Right renal pelvis (tissue), 4 donors: ENCODE measurements around the gene ZNF658. TPM values are rescaled to one million over a fixed set of nuclear protein-coding genes. Genes with fewer than 3 reads are reported as not detected.
"Not testable (repeated sequence)": the region's sequence is repeated elsewhere in the genome, so short reads cannot be mapped to it uniquely, and the experiment has no call there.

ENCODE experiments used
- DNase-seq, 4 donors: peaks; one replicate each; pipeline ENCODE4 v3.0.0-alpha.2; 2013; ENCODE audit warnings: low read depth in 4 of 4, low spot score in 3 of 4, missing footprints in 1 of 4
- polyA plus RNA-seq, 4 donors: library from polyadenylated mRNA; unstranded; fragments of 120-200 nt; gene quantifications; one replicate each; pipeline ENCODE4 v1.2.1, GENCODE V29; 2013; ENCODE audit not compliant: insufficient read length in 4 of 4

ZNF658 gene
- 10 to 100 TPM in 2 of 4 donors, 1 to 10 TPM in 2; 7.8 to 14.8 (median 9.4) TPM for polyA plus RNA-seq

DNA sequence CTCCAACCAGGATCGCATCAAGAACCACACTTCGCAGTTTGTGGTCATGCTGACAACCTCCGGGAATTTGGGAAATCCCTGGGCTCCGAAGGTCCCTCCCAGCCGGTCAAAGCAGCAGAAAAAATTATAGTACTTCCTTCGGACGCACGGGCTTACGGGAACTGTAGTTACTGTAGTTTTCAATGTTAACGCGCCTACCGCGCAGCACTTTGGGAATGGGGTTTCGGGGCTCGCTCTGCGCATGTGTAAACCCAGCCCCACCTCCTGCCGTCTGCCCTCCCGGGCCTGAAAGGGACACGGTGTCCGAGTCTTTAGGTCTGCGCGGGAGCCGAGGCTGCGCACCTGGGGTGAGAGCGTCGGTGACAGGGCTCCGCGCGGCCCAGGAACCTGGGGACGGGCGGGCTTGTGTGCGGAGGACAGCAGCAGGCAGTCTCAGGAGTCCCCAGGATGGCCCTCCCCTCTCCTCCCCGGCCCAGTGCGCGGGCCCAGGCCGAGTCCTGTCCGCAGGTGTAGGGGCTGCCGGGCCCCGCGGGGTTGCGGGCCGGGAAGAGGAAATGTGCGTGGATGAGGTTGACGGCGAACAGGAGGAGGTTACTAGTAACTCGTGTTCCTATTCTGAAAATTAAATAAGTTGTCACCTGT is at the start of gene ZNF658:
TSS of gene ZNF658 (plus strand) at position 236 of the 642 bp plus-strand sequence. CDS start 2,837 bp downstream, outside the sequence.
- DNase-seq: peak; percentile 49 to 72 (median 66)

DNA sequence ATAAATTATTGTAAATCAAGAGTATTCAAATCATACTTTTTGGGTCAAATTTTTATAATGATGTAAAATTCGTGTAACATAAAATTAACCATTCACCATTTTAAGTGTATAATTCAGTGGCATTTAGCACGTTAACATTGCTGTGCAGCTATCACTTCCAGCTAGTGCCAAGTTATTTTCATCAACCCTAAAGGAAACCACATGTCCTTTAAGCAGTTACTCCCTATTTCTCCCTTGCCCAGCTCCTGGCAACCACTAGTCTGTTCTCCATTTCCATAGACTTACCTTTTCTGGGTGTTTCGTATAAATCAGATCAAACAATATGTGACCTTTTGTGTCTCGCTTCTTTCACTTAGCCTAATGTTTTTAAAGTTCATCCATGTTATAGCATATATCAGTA is 38.8 kb upstream of the ZNF658 start:
- DNase-seq: not testable (repeated sequence)

DNA sequence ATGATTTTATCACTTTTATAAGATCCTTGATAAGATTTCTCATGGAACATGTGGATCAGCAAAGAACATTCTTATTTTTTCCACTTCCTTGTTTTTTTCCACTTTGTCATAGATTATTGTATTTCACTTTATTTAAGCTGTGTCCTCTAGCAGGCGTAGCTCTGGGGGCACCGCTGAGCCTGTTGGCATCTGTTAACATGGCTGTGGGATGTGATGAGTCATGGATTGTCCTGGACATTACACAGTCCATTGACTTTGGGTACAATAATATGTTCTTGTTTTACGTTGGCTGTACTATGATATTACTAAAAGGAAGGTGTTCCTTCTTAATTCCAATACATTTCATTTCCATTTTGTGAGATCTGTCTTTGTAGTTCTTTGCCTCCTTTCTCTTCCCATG is 31.9 kb upstream of the ZNF658 start:
- DNase-seq: not testable (repeated sequence)

DNA sequence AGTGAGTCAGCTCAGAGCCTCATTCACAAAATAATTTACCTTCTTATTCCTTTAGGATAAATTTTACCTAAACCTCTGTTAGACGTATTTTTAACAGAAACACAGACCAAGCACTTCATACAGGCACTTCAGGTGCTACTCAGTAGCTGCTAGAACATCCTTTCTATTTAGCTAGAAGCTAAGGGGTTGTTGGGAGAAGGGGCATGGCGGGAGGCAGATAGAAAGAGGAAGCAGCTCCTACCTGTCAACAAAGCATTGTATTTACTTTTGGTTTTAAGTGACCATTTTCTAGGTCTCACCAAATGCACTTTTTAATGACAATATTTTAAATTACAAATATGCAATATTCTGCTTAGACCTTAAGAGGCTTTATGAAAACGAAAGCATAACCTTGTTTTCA is 19.9 kb upstream of the ZNF658 start:
- not testable (repeated sequence) for DNase-seq

DNA sequence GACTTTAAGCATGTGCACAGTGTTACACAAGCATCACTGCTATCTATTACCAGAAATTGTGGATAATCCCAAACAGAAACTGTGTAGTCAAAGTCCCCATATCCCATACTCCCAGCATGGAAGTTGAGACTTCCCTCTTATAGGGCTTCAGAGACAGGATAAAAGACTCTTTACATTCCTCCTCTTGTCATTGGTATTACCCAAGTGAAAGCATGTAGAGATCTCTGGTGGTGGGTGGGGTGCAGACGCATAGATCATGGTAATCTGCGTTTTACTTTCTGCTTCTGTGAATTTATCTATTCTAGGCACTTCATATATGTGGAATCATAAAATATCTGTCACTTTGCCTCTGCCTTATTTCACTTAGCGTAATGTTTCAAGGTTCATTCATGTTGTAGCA is 18.7 kb upstream of the ZNF658 start:
- not testable (repeated sequence) for DNase-seq

DNA sequence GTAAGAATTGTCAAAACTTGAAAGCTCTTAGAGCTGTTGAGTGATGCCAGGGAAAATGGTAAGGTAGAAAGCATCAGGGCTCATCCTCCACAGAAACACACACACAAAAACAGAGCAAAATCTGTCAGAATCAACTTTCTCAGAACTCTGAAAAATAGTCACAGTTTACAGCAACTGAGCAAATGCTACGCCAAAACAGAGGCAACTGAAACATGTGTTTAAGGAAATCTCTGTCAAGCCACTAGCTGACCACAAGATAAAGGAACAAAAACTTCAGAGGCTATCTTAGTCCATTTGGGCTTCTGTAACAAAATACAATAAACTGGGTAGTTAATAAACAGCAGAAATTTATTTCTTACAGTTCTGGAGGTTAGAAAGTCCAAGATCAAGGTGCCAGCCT is 10.2 kb upstream of the ZNF658 start:
- DNase-seq: not testable (repeated sequence)

DNA sequence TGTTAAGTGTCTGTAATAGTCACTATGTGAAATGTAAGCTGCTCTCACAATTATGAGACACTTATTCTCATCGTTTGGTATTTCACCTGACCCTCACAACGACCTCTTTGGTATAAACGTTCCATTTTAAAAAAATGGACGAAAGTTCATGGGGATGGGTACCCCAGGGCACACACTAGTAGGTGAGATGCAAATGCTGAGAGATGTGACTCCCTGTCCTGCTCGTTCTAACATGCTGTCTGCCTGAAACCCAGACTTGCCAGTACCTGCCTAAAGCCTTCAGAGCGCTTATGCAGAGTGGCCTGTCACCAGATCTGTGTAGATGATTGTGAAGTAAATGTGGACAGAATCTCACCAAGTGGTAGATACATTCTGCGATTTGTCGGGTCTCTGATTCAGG is 616 bp downstream of the ZNF658 start:
- not testable (repeated sequence) for DNase-seq

DNA sequence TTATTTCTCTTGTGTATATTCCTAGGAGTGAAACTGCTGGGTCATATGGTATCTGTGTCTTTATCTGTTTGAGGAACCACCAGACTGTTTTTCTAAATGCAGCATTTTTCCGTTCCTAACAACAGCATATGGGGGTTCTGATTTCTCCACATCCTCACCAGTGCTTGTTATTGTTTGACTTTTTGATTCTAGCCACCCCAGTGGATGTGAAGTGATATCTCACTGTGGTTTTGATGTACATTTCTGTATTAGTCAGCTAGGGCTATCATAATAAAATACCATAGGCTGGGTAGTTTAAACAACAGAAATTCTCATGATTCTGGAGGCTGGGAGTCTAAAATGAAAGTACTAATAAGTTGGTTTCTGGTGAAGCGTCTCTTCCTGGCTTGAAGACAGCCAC is 9.0 kb downstream of the ZNF658 start:
- not testable (repeated sequence) for DNase-seq

DNA sequence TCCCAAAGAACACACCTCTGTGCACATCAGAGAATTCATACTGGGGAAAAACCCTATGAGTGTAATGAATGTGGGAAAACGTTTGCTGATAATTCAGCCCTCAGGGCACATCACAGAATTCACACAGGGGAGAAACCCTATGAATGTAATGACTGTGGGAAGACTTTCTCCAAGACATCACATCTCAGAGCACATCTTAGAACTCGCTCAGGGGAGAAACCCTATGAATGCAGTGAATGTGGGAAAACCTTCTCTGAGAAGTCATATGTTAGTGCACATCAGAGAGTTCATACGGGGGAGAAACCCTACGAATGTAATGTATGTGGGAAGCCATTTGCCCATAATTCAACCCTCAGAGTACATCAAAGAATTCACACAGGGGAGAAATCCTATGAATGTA is 19.5 kb downstream of the ZNF658 start:
- not testable (repeated sequence) for DNase-seq

DNA sequence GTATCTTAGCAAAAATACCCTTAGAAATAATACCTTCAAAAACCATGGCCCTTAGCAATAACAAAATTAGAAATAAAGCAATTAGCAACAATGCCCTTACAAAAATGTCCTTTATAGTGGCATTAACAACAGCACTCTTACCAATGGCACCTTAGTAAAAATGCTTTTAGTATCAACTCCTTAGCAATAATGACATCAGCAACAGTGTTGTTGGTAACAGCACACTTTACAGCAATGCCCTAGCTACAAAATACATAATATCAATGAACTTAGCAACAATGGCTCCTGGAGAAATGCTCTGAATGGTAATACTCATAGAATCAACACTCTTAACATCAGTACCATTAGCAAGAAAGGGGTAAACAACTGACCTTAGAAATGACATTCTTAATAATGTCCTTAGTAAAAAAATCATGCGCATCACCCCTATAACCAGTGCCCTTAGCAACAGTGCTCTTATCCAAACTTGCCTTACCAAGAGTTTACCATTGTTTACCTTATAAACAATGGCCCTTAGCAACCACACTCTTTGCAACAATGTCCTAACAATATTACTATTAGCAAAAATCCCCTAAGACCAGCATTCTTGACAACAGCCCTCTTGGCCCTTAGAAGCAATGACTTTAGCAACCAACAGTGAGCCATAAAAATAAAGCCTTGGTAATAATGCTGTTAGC is 35.8 kb downstream of the ZNF658 start:
- DNase-seq: not testable (repeated sequence)

DNA sequence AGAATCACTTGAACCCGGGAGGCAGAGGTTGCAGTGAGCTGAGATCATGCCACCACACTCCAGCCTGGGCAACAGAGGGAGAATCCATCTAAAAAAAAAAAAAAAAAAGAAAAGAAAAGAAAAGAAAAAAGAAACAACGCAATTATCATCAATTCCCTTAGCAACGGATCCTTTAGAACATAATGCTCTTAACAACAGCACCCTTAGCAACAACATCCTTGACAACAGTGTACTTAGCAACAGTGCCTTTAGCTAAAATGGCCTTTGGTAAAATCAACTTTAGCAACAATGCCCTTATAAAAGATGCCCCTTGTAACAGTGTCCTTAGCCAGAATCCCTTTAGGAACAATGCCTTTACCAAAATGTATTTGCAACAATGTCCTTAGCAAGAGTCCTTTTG is 37.1 kb downstream of the ZNF658 start:
- DNase-seq: not testable (repeated sequence)

DNA sequence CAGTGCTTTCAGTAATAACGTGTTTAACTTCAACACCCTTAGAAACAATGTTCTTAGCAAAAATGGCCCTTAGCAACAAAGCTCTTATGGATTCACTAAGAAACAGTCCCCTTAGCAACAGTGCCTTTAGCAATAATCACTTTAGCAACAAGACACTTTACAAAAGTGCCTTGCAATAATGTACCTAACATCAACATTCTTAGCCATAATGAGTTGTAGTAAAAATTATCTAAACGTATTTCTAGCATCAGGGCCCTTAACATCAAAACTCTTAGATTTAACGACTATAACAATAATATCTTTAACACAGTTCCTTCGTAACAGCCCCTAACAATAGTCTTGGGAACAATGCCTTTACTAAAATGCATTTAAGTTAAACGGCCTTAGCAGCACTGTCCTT is 37.8 kb downstream of the ZNF658 start:
- not testable (repeated sequence) for DNase-seq

DNA sequence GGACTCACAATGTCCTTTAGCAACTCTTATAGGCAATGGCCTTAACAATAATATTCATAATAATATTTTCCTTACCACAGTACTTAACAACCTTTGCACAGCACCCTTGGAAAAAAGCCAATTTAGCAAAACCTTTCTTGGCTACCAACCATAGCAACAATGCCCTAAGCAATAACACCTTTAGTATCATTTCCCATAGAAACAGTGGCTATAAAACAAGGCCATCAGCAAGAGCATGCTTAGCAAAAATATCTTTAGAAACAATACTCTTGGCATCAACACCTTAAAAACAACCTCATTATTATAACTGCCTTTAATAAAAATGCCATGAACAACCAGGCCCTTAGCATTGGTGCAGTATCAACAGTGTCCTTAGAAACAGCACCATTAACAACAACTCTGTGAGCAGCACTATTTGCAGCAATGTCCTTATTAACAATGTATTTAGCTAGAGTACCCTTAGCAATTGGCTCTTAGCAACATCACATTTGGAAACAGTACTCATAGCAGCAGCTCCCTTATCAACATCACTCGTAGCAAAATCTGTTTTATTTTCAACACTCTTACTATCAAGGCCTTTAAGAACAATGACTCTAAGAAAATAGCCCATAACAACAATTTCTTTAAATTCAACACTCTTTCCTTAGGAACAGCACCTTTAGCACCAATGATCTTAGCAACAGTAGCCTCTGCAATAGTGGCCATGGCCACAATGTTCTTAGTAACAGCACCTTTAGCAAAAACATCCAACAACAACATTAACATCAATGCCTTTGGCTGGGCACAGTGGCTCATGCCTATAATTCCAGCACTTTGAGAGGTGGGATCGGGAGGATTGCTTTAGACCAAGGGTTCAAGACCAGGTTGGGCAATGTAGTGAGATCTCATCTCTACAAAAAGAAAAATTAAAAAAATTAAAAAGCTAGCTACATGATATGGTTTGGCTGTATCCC is 39.6 kb downstream of the ZNF658 start:
- not testable (repeated sequence) for DNase-seq

DNA sequence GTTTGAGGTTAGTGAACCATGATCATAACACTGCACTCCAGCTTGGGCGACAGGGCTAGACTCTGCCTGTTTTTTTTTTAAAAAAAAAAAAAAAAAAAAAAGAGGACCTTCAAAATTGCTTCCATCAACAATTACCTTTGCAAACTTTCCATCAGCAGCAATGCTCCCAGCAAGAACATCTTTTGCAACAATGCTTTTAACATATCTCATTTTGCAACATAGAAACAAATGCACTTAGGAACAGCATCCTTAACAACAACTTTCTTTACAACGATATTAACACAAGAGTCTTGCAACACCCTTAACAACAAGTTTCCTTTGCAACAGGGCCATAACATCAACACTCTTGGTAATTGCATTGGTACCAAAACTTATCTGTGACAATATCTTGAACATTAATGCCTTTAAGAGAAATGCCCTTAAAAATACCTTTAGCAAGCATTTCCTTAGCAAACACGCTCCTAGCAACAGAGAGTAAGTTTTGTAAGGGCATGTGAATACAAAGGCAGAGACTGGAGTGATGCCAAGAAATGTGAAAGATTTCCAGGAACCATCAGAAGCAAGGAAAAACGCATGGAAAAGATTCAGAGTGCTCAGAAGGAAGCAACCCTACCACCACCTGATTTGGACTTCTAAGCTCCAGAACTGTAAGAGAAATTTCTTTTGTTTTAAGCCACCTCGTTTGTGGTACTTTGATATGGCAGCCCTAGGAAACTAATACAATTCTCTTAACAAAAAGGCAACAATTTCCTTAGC is 42.1 kb downstream of the ZNF658 start:
- DNase-seq: not testable (repeated sequence)

DNA sequence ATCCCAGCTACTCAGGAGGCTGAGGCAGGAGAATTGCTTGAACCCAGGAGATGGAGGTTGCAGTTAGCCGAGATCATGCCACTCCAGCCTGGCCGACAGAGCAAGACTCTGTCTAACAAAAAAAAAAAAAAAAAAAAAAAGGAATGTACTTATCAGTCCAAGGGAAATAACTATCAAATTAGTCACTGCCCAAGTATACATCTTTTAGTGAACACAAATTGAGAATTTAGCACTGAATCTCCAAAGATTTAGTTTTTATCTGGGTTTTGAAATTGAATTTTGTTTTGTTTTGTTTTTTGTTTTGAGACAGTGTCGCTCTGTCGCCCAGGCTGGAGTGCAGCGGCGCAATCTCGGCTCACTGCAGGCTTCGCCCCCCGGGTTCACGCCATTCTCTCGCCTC is 52.1 kb downstream of the ZNF658 start:
- not testable (repeated sequence) for DNase-seq

Other genes with a start within 250 kb of the ZNF658 start
- gene SPATA31A3, start 91.8 kb downstream of the ZNF658 start, polyA plus RNA-seq: not detected